Stimulated activated CD8-positive, alpha-beta memory T cell treated with anti-CD3 and anti-CD28 coated beads, Interleukin-15, amount 100 ng/mL, for 24 hours (primary cell): ENCODE measurements around the gene CCRL2.
"Not testable (repeated sequence)": the region's sequence is repeated elsewhere in the genome, so short reads cannot be mapped to it uniquely, and the experiment has no call there.

Experiments
- DNase-seq: peaks from one replicate; pipeline ENCODE4 v3.0.0-alpha.2; 2020; ENCODE audit warnings: low read depth

The CCRL2 gene

DNA sequence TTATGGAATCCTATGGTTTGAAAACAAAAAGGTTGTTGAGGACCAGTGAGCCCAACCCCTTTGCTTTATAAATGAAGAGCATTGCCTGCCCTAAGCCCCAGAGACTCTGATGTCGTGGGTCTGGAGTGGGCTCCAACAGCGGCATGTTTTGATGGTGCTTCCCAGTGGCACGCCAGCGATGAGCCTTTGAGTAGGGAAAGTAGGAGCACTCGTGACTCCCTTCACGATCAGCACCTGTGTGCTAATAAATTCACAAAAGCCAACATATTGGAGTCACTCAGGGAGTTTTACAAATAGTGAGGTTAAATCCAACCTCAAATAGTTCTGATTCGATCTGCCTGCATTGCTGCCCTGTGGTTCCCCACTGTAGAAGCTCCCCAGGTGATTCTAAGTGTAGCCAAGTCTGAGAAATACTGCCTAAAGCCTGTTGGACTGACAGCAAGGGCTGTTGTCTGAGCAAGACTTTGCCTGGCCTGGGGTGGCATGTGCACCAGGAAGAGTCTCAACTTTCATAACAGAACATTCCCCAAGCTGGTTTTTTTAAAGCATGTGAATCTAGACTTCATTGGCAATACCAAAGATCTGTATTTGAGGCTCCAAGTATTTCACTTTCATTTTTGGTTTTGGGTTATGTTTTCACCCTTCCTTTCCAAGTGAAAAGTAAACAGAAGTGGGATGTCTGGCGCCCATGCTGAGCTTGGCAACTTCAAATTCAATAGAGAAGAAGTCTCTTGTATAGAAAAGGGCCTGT, 26.4 kb upstream of the CCRL2 start:
- DNase-seq, result no peak

DNA sequence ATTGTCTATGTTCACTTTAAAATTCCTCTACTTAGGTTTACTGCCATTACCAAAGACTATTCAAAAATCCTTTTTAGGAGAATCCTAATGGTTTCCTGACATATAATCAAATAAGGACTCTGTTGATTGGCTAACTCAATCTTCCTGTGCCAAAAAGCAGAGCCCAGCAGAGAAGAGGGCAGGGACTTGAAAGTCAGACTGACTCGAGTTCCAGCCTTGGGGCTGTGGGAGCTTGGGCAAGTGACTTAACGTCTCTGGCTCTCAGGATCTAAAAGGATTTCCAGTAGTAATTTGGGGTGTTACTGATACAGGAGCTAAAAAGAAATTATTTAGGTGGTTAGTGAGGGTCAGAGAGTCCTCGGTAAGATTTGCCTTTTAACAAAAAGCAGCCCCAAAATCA, 25.4 kb upstream of the CCRL2 start:
- DNase-seq, result no peak

DNA sequence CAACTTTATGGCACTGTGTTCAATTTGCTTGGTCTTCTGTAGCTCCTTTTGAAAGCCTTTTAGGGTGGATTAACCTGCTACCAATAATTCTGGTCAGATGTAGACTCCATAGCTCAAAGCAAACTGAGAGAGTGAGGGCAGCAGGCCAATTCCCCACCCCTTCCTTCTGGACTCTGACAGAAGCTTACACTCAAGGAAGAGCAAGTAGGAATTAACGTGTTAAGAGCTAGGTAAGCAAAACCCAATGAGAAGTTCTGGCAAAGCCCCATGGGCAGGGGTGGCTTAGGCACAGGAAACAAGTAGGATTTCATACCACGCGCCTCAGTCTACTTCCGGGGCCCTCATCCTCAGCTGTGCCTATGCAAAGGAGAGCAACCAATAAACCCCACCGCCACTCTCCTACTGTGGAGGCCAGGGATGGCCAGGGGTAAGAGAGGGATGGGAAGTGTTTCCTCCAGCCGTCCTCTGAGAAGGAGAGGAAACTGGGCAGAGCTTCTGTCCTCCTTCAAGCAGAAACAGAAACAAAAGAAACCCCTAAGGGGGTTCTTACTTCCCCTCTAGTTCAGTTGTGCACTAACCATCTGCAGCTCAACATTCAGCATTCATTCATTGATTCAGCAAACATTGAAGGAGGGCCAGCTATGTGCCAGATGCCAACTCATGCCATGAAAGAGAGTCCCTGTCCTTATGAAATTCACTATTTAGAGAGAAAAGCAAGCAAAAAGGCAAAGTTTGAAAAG, 23.7 kb upstream of the CCRL2 start:
- no peak for DNase-seq

DNA sequence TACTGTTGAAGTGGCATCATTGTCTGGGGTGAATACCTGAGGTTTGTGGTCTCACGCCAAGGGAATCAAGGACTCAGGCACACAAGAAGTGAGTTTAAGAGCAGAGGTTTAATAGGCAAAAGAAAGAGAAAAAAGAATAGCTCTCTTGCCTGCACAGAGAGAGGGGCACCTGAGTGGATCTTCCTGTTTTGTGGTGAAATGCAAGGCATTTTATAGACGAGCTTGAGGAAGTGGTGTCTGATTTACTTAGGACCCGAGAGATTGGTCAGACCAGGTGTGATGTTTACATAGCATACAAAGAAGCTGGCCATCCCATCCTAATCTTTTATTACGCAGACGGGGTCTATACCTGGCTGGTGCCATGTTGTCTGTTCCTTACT, 23.1 kb upstream of the CCRL2 start:
- DNase-seq, result no peak

DNA sequence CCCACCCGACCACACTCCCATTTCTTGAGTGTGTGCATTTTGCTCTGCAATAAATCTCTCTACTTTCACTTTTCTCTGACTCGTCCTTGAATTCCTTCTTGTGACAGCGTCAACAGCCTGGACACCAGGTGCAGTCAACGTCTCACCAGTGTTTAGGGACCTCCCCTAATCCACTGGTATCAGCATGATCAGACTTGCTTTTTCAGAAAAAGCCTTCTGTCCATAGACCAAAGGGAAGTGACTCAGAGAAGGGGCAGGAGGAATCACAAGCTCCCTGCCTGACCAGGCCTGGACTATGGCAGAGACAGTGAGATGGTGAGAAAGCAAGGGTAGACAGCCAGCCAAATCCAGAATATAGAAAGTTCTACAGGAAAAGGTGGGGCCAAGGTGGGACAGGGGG, 20.9 kb upstream of the CCRL2 start:
- no peak for DNase-seq

DNA sequence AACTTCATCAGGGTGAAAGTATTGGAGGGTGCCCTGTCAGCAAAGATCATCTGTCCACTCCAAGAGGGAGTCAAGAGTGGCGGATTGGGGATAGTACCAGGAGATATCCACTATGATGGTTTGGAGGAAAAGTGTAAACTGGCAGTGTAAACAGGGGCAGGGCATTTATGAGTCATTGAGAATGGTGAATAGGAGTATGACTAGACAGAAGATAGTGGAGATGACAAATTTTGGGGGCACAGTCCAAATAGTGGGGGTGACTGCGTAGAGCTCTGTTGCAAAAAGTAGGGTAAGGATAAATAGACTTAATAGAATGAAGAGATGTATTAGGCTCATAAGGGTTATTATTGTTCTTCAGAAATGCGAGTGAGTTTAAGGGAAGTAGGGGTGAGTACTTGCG, 18.2 kb upstream of the CCRL2 start:
- not testable (repeated sequence) for DNase-seq

DNA sequence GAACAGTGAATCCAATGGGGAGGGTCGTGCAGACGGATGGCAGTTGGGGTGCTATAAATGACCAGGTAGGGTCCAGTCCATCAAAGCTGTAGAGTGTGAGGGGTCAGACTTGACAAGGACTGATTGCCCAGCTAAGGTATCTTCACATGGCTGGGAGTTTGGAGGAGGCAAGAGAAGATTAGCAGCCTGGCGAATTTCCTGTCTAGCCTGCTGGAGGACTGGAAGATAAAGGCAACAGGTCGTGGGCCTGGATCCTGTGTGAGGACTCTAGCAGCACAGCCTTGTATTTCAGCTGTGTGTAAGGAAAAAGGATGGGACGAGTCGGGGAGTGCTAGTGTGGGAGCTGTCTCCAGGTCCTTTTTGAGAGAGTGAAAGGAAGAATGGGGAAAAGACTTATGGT, 17.8 kb upstream of the CCRL2 start:
- DNase-seq, result no peak

DNA sequence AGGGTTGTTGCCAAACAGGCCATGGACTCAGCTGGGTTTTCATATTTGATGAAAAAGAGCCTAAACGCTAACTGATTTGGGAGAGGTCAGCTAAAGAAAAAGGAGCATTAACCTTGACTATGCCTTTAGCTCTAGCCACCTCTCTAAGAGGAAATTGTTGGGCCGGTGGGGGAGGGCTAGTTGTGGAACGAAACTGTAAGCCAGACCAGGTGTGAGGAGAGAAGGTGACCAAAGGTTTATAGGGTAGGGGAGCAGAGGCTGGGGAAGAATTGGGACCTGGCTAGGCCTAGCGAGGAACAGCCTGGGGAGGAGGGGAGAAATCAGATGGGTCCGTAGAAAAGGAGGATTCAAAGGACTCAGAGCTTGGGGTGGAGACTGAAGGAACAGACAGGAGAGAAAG, 15.5 kb upstream of the CCRL2 start:
- DNase-seq, result not testable (repeated sequence)

DNA sequence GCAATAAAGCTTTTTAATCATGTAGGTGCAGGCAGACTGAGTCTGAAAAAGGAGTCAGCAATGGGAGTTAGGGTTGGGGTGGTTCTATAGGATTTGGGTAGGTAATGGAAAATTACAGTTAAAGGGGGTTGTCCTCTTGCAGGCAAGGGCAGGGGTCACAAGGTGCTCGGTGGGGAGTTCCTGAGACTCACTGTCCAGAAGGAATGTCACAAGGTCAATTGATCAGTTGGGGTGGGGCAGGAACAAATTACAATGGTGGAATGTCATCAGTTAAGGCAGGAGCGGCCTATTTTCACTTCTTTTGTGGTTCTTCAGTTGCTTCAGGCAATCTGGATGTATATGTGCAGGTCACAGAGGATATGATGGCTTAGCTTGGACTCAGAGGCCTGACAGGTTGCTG, 14.0 kb upstream of the CCRL2 start:
- DNase-seq, result no peak

DNA sequence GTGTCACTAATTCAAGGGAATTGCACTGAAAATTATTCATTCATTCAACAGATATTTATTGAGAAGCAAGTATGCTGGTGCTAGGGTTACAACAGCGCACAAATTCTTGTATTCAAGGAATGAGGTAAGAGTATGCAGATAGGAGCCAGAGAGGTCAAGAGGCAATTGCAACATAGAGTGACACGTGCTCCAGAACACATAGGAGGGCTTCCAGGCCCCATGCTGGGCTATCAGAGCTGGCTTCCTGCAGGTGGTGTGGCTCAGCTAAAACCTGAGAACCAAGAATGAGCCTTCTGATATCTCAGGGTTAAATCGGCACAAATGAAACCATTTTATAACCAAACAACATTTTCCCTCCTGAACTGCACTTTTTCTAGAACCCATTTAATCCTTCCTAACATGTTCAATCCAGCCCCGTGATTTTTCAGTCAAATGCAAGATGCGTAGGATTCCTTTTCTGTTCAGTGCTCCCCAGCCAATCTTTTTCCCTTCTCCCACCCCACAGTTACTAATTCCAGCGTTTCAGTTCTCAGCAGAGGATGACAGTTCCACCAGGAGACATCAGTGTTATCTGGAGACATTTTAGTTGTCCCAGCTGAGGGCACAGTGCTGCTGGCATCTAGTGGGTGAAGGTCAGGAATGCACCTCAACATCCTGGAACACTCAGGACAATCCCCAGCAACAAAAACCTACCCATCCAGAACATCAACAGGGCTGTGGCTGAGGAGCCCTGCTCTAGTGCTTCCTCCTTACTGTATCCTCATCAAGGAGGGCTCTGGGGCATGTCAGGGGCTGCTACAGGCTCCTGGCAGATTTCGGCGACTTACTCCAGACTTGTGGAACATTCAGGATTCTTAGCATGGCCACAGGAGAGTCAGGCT, 13.3 kb upstream of the CCRL2 start:
- no peak for DNase-seq

DNA sequence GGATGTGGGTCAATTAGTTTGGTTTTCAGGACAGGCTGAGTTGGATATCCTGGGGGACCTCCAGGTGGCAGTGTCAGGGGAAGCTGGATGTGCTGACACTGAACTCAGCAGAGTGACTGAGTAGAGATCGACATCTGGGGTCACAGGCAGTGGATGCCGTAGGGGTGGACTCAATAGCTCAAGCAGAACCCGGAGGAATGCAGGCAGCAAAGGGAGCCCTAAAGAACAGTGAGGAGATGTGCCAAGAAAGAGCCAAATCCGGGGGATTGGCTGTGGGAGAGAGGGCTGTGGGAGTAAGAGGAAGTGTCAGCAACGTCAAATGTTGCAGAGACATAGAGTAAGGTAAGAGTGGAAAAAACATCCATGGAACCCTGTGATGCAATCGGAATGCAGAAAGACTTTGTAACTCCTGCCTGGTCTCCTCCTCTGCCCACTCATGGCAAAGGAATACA, 11.8 kb upstream of the CCRL2 start:
- no peak for DNase-seq

DNA sequence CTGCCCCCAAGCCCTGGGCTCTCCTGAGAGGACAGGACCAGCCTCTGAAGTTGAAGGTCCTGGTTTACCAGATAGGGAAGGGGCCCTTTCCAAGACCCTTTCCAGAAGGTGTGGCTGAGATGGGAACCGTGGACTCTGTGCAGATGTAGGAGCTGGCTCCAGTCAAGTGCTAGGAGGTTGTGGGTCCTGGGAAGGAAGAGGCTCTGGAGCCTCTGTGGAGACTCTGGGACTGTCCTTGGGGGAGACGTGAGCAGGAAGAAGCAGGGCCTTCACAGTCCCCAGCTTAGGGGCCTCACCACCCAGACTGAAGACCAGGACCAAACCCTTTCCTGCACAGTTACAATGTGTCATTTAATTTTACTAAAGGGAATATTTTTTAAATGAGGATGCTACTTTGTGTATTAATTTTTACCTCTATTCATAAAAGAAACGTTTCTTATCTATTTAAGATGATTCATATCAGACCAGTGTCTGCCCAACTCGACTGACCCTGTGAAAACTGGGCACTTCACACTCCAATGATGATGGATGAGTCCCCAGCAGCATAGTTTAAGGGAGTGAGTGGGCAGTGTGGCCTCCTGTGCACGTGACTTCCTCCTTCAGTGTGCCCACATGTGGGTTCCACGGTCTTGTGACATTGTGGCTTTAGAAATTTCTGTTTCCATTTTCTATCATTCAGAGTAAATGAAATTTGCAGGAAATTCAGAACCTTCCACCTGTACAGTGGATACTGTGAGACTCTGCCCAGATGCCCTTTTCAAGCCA, 11.1 kb upstream of the CCRL2 start:
- DNase-seq, result no peak

DNA sequence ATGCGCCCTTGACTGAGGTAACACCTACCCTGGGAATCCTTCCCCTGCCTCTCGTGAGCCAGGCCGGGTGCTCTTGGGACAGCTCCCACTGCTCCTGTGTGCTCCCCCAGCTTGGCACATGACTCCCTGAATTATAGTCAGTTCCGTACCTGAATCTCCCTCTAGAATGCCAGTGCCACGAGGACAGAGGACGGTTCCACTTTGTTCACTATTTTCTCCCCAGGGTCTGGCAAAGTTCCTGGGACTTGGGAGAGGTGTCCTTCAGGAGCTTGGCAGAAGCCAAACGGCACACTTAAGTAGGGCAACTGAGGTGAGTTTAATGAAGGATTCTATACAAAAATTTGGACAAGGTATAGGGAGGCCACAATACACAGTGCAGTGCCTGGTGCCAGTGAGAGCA, 9.9 kb upstream of the CCRL2 start:
- DNase-seq, result no peak

DNA sequence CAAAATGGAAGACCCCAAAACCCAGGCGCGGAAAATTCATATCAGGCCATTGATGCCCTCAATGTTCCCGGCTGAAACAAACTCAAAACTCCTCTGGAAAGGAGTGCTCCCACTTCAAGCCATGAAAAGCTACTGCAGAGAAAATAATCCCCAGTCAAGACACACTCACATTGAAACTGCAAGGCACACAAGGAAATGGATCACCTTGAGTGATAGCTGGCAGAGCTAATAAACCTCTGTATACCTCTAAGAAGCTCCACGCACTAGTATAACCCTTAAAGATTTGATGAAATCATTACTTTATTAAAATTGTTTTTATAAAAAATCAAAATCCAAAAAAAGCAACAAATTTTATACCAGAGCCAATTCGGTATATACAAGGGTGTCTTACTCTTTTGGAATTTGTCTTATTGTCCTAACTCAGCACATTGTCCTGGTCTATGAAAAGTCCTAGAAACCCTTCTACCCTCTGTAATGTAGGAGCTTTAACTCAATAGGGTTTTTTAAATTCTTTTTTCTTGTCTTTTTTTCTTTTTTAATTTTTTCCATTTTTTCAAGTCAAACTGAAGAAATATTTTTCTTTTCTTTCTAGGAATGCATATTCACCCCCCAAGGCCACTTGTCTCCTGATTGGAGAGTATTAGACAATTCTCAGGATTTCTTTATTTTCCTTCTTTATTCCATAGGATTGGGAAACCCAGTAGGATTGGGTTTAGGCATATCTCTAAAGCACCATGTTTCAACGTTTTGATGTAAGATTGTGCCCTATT, 8.7 kb upstream of the CCRL2 start:
- no peak for DNase-seq

DNA sequence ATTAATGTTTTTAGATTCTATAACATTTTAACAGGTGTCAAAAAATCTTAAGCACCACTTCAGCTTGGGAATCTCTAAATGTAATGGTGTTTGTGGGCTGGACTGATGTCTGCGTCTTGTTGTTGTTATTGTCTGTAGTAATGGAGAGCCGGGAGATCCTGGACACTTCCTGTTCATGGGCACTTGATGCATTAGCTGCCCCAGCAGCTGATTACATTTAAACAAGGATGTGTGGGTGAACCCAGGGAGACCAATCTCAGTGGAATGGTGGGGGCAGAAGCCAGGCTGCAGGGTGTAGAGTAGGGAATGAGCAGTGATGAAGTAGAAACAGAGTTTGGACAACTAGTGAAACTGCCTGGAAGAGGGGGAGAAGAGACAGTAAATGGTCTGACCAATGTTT, 8.0 kb upstream of the CCRL2 start:
- DNase-seq, result no peak

DNA sequence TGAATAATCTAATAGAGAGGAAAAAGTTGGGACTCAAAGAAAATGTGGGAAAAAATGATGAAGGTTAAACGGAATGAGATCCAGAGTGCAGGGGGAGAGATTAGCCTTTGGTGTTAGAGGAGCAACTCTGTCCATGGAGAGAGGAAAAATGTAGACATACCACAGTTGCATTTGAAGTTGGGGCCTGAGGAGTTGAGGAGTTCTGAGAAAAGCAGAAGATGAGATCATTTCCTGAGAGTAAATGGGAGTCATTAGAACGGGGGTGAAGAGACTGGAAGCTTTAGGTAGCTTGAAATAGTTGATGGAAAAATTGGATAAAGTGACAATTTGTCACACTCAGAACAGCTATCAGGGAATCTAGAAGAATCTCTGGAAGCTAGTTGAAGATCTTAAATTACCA, 7.5 kb upstream of the CCRL2 start:
- DNase-seq, result no peak

DNA sequence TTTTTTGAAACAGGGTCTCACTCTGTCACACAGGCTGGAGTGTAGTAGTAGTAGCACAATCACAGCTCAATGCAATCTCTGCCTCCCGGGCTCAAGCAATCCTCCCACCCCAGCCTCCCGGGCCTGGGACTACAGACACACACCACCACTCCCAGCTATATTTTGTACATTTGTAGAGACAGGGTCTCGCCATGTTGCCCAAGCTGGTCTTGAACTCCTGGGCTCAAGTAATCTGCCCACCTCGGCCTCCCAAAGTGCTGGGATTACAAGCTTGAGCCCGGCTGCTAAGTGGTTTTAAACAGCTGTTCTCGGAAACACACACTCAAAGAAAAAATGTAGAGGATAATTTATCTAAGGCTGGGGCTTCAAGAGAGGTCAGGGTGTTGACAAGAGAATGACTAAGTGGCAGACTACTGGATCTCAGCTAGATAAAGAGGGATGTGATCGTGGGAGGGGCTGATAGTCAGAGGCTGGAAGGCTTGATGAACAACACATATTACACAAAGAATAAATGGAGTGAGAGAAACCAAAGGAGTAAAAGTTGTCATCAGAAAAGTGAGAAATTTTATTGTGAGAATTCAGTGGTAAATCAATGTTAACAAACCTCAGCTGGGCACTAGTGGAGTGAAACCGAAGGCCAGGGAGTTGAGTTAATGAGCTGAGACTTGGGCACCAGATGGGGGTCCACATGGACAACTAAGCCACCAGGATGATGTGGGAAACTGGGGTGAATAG, 6.9 kb upstream of the CCRL2 start:
- no peak for DNase-seq

DNA sequence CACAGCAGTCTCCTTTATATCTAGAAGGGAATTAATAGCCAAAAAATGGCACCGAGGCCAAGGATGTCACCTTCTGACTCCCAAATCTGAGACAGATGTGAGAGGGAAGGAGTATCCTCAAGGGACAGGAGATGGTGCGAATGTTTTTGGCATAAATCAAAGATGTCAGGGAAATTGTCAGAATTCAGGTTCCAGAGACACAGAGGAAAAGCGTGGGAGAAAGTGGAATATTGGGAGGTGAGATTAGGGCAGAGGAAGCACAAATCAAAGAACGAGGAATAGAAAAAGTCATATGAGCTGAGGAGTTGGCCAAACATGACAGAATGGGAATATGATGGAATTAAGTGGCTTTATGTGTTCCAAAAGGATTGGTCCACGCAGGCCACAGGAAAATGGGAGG, 6.2 kb upstream of the CCRL2 start:
- no peak for DNase-seq

DNA sequence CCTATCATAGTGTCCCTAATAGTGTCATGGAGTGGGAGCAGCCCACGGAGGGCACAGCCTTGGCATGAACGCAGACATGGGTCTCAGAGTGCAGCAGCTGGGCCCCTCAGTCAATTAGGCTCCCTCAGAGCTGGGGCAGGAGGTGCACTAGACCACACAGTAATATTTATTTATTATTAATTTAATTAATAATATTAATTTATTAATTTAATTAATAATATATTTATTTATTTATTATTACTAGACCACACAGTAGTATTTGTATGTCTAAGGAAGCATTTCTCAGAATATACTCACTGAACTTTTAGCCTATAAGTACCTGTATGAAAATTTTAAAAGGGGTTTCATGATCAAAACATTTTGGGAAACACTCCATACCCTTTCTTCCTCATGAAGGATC, 5.5 kb upstream of the CCRL2 start:
- no peak for DNase-seq

DNA sequence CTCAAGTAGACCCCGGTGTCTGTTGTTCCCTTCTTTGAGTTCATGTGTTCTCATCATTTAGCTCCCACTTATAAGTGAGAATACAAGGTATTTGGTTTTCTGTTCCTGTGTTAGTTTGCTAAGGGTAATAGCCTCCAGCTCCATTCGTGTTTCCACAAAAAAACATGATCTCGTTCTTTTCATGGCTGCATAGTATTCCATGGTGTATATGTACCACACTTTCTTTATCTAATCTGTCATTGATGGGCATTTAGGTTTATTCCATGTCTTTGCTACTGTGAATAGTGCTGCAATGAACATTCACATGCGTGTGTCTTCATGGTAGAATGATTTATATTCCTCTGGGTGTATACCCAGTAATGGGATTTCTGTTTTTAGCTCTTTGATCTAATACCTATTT, 4.2 kb upstream of the CCRL2 start:
- DNase-seq, result not testable (repeated sequence)
